ENCODE results near the gene ILDR1.

ILDR1 gene

DNA sequence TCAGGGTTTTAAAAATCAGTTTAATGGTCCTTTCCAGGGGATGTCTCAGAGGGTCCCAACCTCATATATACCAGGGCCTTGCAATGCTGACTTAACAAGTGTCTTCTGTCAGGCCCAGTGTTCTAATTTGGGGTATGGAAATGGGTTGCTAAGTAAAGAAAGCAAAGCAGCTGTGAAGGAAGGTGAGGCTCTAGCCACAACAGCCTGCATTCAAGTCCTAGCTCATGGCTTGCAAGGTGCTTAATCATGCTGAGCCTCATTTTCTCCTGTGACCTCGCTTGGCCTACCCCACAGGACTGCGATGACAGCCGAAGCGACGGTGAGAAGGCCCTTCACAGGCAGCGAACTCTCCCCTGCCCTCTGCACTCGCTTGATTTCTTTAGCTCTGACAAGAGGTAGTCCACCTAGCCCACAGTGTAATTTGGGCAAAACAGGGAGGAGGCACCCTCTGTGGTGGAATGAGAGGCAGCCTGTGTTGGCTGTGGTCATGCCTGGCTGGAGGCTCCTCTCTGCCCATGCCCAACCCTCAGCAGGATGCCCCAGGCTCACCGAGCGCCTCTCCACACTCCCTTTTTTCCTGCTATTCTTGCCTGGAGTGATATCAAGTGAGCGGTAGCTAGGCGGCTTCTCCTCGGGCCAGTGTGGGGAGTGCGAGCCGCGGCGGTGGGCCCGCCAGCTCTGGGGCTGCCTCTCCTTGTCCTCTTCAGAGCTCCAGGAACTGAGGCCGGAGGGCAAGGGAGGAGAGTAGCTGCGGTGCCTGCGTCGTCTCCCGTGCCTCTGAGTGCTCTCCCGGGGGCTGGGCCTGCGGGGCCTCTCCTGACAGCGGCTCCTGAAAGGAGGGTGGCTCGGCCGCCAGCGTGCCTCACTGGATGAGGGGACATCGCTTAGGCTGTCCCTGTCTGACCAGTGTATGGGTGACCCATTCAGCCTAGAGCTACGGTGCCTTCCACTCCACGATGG is 29.2 kb downstream of the ILDR1 start:
- DNase-seq (ENCODE audit: low read depth) = no peak

DNA sequence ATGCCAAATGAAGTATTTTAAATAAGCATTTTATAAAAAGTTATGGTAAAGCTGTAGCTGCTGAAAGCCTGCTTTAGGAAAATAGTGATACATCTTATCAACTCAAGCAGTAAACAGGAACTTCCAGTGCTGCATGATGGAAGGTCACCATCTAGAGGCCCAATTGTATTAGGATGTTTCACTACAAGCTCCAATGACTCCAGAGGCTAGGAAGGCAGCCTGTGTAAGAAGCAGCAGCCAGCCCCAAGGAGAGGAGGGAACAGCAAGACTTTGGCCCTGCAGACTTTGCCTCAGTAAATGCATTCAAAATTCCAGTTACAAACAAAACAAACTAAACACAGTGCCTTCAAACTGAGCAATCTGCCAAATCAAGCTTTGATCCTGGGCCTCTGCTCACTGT is 32.1 kb downstream of the ILDR1 start:
- DNase-seq (ENCODE audit: low read depth) = no peak

DNA sequence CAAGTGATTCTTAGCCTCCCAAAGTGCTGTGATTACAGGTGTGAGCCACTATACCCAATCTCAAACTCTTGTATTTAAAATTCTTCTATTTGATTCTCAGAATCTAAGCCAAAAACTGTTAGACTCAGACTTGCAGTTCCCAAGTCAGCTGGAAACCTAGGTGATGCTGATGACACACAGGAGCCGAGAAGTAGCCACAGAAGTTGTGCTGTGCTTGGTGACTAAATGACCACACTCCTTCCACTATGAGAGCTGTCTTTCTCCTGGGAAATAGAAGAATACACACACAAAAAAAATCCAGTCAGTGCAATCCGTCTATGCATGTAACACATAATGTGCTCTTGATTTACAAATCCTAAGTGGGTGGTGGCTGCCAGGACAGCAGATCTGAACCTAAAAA is 33.9 kb downstream of the ILDR1 start:
- no peak for DNase-seq (ENCODE audit: low read depth)

DNA sequence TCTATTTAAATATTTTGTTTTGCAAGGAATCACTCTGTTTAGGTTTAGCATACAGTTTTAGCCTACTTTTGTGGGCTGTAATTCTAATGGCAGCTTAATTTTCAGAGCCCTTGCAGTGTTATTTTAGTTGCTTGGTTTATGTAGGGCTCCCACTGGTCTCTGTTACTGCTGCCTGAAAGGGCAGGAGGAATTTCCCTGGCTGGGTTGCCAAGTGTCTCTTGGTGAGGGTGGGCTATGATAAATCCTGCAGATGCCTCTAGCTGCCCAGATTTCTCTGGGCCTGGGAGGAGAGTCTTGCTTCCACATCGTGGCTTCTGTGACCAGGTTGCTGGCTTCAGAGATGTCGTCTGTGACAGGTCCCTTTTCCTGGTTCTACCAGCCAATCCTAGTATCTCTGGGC is 36.2 kb downstream of the ILDR1 start:
- no peak for DNase-seq (ENCODE audit: low read depth)

DNA sequence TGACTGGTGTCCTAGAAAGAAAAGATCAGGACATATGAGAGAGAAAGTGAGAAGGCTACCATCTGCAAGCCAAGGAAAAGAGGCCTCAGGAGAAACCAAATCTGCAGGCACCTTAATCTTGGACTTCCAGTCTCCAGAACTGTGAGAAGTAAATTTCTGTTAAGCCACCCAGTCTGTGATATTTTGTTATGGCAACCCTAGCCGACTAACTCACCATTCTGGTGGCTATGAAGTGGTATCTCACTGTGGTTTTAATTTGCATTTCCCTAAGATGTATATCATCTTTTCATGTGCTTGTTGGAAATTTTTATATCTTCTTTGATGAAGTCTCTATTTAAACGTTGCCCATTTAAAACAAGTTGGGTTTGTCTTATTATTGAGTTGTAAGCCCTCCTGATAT is 40.6 kb downstream of the ILDR1 start:
- no peak for DNase-seq (ENCODE audit: low read depth)

DNA sequence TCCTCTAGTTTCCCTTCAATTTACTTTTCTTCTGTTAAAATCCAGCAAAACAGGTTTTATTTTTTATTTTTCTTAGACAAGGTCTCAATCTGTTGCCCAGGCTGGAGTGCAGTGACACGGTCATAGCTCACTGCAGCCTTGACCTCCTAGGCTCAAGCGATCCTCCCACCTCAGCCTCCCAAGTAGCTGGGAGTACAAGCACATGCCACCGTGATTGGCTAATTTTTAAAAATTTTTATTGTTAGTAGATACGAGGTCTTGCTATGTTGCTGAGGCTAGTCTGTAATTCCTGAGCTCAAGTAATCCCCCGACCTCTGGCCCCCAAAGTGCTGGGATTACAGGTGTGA is 41.6 kb downstream of the ILDR1 start:
- no peak for DNase-seq (ENCODE audit: low read depth)

DNA sequence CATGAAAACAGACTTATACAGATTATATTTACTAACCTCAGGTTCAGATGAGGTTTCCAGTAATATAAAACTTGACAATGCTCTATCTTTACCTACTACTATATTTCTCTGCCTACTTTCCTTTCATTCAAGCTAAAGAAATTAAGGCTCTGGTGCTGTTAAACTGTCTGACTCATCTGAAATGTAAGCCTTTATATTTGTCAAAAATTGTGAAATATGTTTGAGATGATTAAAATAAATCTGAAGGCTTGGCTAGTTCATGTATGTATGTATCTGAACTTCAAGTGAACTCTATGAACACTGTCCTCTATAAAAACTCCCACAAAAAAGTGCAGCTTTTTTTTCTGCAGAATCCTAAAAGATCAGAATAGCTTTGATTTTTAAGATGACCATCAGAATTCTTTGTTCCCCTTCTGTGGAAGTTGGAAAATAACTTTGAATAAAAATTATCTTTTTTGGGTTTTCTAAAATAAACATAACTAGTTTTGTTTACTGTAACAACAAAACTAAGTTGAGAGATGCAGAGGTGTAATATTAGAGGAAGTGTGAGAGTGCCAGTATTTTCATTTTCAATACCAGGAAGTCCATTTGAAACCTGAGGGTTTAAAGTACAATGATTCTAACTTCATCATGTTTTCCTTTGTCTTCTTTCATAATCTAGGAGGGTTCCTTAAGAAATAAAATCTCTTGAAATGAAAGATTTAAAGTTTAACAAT is 42.2 kb downstream of the ILDR1 start:
- no peak for DNase-seq (ENCODE audit: low read depth)

DNA sequence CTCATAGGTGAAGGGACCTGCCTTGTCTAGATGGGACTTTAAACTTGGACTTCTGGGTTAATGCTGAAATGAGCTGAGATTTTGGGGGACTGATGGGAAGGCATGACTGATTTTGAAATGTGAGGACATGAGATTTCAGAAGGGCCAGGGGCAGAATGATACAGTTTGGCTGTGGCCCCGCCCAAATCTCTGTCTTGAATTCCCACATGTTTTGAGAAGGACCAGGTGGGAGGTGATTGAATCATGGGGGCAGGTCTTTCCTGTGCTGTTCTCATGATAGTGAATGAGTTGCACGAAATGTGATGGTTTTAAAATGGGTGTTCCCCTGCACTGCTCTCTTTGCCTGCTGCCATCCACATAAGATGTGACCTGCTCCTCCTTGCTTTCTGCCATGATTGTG is 42.8 kb downstream of the ILDR1 start:
- DNase-seq (ENCODE audit: low read depth) = no peak

DNA sequence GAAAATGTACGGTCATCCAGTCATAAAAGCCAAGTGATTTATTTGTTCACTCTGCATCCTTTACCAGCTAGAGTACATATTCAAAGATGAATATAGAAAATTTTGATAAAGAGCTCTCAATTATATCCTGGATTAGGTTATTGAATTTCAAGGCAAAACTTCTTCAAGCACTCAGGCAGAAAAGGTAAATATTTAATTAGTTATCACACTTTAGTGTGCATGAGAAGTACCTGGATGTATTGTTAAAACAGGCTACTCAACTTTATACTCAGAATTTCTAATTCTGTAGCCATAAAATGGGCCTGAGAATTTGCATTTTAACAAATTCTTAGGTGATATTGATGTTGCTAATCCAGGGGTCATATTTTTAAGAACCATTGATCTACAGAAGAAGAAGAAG is 45.3 kb downstream of the ILDR1 start:
- DNase-seq (ENCODE audit: low read depth) = no peak

DNA sequence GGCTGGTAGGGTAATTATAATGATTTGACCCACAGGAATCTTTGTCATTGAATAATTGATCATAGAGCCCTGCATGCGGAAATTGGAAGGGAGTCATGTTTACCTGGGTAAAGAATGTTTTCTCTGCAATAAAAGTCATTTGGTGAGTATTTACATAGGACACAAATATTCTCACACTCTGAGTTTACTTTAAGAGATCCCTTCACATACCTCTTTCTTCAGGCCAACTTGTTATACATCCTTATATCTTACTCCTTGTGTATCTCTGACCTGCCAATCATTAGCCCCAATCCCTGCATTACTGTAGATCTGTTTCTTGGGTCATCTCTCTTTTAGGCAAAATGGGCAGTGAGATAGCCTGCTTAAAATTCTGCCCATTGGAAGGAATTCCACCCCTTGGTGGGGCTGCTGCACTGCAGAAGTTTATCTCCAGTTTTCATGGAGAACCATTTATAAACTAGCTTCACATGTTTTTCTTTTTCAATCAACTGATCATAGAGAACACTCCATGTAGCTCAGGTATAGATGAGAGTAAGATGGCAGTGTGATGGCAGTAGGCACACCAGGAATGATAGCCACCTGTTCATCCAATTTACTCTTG is 46.2 kb downstream of the ILDR1 start:
- no peak for DNase-seq (ENCODE audit: low read depth)

DNA sequence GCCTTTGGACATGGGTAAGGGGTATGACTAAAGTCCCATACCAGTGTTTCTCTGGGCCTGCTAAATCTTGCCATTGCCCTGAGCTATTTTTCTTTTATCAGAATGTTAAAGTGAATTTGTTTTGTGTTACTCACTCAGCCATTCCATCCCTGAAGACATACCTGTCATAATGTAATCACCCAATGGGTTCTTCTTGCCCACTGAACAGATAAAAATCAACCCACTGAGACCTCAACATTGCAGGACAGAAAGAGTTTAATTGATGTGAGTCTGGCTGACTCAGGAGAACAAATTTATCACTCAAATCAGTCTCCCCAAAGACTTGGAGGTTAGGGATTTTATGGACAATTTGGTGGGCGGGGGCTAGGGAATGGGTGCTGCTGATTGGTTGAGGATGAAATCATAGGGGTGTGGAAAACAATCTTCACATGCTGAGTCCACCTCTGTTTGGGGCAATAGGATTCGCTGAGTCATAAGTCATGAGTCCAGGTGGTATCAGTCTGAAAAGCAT is 47.4 kb downstream of the ILDR1 start:
- DNase-seq (ENCODE audit: low read depth) = no peak

DNA sequence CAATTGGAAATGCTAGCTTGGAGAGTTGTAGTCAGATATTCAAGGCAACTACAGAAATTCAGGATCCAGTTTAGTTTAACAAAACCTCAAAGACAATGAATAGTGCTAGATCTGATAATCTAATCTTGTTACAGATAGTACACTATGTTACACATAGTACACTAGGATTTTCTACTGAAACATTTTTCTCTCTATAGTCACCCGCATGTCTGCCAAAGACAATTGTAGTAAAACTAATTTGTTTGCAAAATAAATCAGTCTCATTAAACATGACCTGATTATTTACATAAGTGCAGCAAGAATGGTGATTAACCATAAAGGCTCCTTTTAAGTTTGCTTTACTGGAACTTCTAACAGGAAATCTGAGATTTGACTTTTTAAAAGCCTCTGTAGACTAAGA is 52.0 kb downstream of the ILDR1 start:
- no peak for DNase-seq (ENCODE audit: low read depth)

DNA sequence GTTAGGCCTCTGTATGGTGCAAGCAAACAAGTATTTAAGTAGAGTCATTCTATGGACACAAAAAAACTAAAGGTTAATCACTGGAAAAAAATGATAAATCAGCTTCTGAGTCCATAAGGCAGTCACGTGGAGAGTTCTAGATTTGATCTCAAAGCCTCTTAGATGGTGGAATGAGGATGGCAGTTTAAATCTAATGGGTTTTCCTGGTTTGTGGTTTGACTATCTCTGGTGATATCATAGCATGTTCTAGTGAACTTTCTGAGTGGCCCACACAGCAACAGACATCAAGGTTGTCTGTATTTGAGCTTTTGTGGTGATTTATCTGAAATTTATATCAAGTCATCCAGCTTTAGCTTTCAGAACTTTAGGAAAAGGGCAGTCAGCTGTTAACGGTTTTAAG is 52.4 kb downstream of the ILDR1 start:
- no peak for DNase-seq (ENCODE audit: low read depth)

DNA sequence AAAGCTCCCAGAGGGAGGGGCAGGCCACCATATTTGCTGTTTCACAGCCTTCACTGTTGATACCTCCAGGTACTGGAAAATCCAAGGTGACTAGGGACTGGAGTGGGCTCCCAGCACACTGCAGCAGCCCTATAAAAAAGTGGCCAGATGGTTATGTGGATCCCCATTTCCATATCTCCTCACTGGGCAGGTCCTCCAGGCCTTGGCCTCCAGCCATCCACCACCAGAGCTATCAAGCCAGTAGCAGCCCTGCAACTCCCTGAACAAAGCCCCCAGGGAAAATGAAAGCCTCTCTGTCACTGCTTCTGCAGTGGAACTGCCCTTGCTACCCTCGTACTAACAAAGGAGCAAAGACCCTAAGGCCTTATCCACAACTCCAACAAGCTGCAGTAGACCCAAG is 58.4 kb downstream of the ILDR1 start:
- DNase-seq (ENCODE audit: low read depth) = no peak

DNA sequence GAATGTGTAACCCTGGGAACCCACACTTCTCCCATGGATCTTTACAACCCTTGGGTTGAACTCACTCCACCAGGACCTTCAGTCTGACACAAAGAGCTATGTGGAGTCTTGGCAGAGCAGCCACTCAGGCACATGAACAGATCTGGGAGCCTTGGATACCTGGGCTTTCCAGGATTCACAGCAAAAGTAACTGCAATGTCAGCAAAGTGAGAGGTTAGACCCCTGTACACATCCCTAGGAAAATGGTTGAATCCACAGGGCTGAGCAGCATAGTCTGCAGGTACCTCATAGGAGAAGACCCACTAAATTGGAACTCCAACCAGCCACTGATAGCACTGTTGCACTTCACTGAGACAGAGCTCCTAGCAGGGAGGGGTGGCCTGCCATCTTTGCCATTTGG is 59.6 kb downstream of the ILDR1 start:
- DNase-seq (ENCODE audit: low read depth) = no peak

DNA sequence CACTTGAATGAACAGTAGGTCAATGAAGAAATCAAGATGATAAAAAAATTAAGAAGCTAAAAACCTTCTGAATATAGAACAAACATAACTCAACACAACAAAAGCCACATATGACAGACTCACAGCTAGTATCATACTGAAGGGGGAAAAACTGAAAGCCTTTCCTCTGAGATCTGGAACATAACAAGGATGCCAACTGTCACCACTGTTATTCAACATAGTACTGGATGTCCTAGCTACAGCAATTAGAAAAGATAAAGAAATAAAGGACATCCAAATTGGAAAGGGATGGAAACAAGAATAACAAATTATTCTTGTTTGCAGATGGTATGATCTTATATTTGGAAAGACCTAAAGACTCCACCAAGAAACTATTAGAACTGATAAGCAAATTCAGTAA is 60.8 kb downstream of the ILDR1 start:
- DNase-seq (ENCODE audit: low read depth) = no peak

DNA sequence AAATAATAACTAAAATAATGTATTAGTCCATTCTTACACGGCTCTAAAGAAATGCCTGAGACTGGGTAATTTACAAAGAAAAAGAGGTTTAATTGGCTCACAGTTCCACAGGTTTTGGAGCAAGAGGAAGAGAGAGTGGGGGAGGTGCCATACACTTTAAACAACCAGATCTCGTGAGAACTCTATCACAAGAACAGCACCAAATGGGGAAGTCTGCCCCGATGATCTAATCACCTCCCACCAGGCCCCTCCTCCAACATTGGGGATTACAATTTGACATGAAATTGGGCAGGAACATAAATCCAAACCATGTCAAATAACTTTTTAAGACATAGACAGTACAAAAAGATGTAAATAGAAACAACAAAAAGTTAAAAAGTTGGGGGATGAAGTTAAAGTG is 63.2 kb downstream of the ILDR1 start:
- DNase-seq (ENCODE audit: low read depth) = no peak

DNA sequence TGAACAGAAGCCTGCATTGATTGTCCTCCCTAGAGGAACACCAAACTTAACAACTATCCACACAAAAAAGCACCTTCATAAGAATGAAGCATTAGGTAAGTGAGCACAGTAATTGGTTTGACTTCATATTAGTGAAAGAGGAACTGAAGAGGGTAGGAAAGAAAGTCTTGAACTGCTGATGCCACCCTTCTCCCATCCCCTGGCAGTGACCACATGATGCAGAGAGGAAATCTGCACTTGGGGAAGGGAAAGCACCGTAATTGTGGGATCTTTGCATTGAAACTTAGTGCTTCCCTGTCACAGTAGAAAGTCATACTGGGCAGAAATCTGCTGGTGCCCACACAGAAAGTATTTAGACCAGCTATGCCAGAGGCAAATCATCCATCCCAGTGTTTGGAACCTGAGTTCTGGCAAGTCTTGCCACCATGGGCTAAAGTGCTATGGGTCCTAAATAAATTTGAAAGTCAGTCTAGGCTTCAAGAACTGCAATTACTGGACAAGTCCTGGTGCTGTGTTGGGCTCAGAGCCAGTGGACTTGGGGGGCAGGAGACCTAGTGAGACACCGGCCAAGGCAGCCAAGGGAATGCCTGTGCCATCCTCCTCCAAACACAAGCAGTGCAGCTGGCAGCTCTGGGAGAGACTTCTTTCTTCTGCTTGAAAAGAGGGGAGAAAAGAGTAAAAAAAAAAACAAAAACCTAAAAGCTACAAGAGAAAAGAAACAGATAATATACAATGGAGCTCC is 64.2 kb downstream of the ILDR1 start:
- no peak for DNase-seq (ENCODE audit: low read depth)

DNA sequence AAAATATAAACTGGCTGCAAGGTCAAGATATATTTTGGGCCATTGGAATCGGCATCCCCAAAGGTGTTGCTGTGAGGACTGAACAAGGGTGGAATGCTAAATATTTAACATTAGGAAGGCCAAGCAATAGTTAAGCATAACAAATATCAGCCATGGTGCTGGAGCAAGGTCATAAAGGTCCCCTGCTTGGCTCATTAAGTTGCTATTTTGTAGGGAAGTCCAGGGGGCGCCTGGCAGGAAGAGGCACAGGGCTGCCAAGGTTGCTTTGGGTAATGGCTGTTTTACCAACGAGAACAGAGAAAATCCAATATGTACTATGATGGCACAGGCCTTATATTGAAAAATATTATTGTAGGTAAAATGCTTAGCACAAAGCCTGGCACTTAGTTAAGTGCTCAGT is 65.7 kb downstream of the ILDR1 start:
- DNase-seq (ENCODE audit: low read depth) = no peak

DNA sequence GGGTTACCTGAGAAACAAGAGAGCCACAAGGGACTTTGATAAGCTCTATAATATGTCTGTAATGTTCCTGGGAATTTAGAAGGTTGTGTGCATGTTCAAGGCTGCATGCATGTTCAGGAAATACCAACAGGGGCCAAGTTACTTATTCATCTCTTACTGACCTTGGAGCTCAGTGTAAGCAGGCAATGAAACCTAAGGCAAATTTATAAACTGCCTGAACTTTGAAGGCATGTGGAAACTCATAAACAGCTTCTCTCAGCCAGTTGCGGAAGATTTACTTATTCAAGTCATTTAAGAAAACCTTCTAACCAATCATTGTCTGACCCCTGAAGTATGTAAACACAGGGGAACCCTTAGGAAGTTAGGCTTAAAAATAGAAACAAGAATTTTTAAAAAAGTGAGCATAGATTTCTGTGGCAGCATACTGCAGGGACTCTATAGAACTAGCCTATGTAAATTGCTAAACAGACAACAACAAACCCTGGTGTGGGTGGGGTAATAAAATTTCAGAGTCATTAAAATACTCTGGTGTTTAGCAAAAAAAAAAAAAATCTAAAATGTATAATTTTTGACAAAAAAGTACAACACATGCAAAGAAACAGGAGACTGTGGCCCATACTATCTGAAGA is 70.6 kb downstream of the ILDR1 start:
- no peak for DNase-seq (ENCODE audit: low read depth)

DNA sequence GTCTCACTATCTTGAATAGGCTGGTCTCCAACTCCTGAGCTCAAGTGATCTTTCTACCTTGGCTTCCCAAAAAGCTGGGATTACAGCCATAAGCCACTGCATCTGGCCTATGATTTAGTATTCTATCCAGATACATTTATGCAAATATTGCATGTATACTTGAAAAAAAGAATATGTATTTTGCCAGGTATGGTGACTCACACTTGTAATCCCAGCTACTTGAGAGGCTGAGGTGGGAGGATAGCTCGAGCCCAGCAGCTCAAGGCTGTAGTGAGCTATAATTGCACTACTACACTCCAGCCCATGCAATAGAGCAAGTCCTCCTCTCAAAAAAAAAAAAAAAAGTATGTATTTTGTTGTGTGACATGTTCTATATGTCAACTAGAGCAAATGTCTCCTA is 73.4 kb downstream of the ILDR1 start:
- DNase-seq (ENCODE audit: low read depth) = no peak

DNA sequence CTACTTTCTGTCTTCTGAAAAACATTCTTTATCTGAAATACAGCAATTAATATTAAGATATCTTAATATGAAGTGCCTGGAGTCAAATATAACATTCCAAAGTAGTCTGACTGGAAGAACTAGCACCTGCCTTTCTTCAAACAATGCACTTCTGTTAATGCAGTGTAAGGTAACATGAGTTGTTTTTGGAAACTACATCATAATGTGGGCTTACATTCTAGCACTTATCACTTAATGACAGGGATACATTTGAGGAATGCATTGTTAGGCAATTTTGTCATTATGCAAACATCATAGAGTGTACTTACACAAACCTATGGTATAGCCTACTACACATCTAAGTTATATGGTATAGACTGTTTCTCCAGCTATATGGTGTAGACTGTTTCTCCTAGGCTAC is 78.6 kb downstream of the ILDR1 start:
- no peak for DNase-seq (ENCODE audit: low read depth)

All from T follicular helper cell (primary cell).